ENCODE results near the gene PIK3R3.

Gene PIK3R3

GRCh38 chr1:46176211-46176865 is 43.9 kb upstream of the PIK3R3 start, which contains the start of gene P3R3URF:
TSS of gene P3R3URF (minus strand) at chr1:46176488. CDS start at chr1:46176471, 17 bp downstream.
- TF ChIP-seq CEBPB (IDR thresholded peaks at IDR 0.05) (no peak), EP300 (IDR thresholded peaks at IDR 0.05; ENCODE audit: borderline replicate concordance) (no peak)
- TF ChIP-seq, protein P1, sequence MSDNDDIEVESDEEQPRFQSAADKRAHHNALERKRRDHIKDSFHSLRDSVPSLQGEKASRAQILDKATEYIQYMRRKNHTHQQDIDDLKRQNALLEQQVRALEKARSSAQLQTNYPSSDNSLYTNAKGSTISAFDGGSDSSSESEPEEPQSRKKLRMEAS (IDR thresholded peaks at IDR 0.05), result no peak

GRCh38 chr1:46175243-46175642 is 42.8 kb upstream of the PIK3R3 start:
- TF ChIP-seq TEAD4 (IDR thresholded peaks at IDR 0.05) (peak; percentile 40; the same call in 1 of the 2 replicates), RAD21 (IDR thresholded peaks at IDR 0.05; ENCODE audit: low read depth) (peak; percentile 7; the same call in 1 of the 2 replicates), TCF12 (IDR thresholded peaks at IDR 0.05; ENCODE audit: low read depth) (no peak), USF1 (IDR thresholded peaks at IDR 0.05) (peak; percentile 68), YY1 (IDR thresholded peaks at IDR 0.05; ENCODE audit: low read depth) (peak; percentile 33; the same call in 1 of the 2 replicates), CREB1 (IDR thresholded peaks at IDR 0.05; ENCODE audit: low read depth) (no peak), ZBTB7A (IDR thresholded peaks at IDR 0.05; ENCODE audit: low read depth) (no peak), NFIC (IDR thresholded peaks at IDR 0.05) (no peak), CEBPB (IDR thresholded peaks at IDR 0.05) (no peak), EGR1 (IDR thresholded peaks at IDR 0.05) (no peak), EP300 (IDR thresholded peaks at IDR 0.05; ENCODE audit: borderline replicate concordance) (no peak; the same call in 1 of the 2 replicates), TAF1 (IDR thresholded peaks at IDR 0.05; ENCODE audit: low read depth) (no peak), FOXM1 (IDR thresholded peaks at IDR 0.05; ENCODE audit: borderline replicate concordance, low read depth) (no peak)
- TF ChIP-seq, protein P1 (IDR thresholded peaks at IDR 0.05), result peak; percentile 84
- TF ChIP-seq, protein P2, sequence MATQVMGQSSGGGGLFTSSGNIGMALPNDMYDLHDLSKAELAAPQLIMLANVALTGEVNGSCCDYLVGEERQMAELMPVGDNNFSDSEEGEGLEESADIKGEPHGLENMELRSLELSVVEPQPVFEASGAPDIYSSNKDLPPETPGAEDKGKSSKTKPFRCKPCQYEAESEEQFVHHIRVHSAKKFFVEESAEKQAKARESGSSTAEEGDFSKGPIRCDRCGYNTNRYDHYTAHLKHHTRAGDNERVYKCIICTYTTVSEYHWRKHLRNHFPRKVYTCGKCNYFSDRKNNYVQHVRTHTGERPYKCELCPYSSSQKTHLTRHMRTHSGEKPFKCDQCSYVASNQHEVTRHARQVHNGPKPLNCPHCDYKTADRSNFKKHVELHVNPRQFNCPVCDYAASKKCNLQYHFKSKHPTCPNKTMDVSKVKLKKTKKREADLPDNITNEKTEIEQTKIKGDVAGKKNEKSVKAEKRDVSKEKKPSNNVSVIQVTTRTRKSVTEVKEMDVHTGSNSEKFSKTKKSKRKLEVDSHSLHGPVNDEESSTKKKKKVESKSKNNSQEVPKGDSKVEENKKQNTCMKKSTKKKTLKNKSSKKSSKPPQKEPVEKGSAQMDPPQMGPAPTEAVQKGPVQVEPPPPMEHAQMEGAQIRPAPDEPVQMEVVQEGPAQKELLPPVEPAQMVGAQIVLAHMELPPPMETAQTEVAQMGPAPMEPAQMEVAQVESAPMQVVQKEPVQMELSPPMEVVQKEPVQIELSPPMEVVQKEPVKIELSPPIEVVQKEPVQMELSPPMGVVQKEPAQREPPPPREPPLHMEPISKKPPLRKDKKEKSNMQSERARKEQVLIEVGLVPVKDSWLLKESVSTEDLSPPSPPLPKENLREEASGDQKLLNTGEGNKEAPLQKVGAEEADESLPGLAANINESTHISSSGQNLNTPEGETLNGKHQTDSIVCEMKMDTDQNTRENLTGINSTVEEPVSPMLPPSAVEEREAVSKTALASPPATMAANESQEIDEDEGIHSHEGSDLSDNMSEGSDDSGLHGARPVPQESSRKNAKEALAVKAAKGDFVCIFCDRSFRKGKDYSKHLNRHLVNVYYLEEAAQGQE (IDR thresholded peaks at IDR 0.05; ENCODE audit: low read depth), result no peak

- no peak for TF ChIP-seq CEBPB (IDR thresholded peaks at IDR 0.05)
Measured at GRCh38 chr1:46174448-46175231, 42.2 kb upstream of the PIK3R3 start, which contains the start of gene TSPAN1. TSS of gene TSPAN1 (plus strand) at chr1:46175087. CDS start at chr1:46181108, 6,021 bp downstream.

GRCh38 chr1:46173361-46173856 is 41.0 kb upstream of the PIK3R3 start:
- TF ChIP-seq CEBPB (IDR thresholded peaks at IDR 0.05) (no peak), RAD21 (IDR thresholded peaks at IDR 0.05; ENCODE audit: low read depth) (0 out of 2 replicates have a peak, but pooled peaks have one; percentile 18)

DNA sequence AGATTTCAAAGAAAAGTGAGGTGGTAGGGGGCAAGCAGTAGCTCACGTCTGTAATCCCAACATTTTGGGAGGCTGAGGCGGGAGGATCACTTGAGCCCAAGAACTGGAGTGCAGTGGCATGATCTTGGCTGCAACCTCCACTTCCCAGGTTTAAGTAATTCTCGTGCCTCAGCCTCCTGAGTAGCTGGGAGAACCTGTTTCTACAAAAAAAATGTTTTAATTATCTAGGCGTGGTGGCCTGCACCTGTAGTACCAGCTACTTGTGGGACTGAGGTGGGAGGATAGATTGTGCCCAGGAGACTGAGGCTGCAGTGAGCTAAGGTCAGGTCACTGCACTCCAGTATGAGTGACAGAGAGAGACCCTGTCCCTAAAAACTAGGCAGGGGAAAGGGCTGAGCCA is 39.9 kb upstream of the PIK3R3 start:
- TF ChIP-seq ZBTB7A (IDR thresholded peaks at IDR 0.05; ENCODE audit: low read depth) (no peak), TCF12 (IDR thresholded peaks at IDR 0.05; ENCODE audit: low read depth) (no peak), YY1 (IDR thresholded peaks at IDR 0.05; ENCODE audit: low read depth) (no peak), EP300 (IDR thresholded peaks at IDR 0.05; ENCODE audit: borderline replicate concordance) (no peak), NFIC (IDR thresholded peaks at IDR 0.05) (no peak), FOXM1 (IDR thresholded peaks at IDR 0.05; ENCODE audit: borderline replicate concordance, low read depth) (no peak), USF1 (IDR thresholded peaks at IDR 0.05) (no peak)
- TF ChIP-seq, protein P2 (IDR thresholded peaks at IDR 0.05; ENCODE audit: low read depth), result no peak
- TF ChIP-seq, protein P1 (IDR thresholded peaks at IDR 0.05), result no peak

DNA sequence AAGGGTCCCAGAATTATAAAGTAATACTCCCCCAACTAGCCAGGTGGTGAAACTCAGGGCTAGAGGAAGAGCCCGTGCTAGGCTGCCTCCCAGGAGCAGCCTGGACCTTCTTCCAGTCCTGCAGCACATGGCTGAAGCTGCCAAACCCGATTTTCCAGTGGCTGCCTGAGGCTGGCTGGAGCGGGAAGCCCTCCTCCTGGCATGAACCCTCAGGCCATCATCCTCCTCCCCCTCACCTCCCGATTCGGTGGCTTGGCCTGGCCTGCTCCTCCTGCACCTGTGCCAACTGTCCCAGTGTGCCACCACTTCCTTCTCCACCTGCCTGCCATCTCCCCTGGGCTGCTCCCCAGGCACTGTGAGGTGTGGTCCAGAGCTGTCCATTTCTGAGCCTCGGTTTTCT is 39.4 kb upstream of the PIK3R3 start:
- peak; percentile 74 for TF ChIP-seq EP300 (IDR thresholded peaks at IDR 0.05; ENCODE audit: borderline replicate concordance)
- TF ChIP-seq ZBTB7A (IDR thresholded peaks at IDR 0.05; ENCODE audit: low read depth), result no peak
- peak; percentile 89 for TF ChIP-seq NFIC (IDR thresholded peaks at IDR 0.05)
- no peak for TF ChIP-seq CREB1 (IDR thresholded peaks at IDR 0.05; ENCODE audit: low read depth)
- TF ChIP-seq, protein P1 (IDR thresholded peaks at IDR 0.05), result peak; percentile 99
- TF ChIP-seq YY1 (IDR thresholded peaks at IDR 0.05; ENCODE audit: low read depth), result peak; percentile 72
- TF ChIP-seq RAD21 (IDR thresholded peaks at IDR 0.05; ENCODE audit: low read depth), result peak; percentile 24; the same call in 1 of the 2 replicates
- peak; percentile 55; the same call in 1 of the 2 replicates for TF ChIP-seq EGR1 (IDR thresholded peaks at IDR 0.05)
- TF ChIP-seq TCF12 (IDR thresholded peaks at IDR 0.05; ENCODE audit: low read depth), result peak; percentile 88
- TF ChIP-seq TAF1 (IDR thresholded peaks at IDR 0.05; ENCODE audit: low read depth), result no peak
- peak; percentile 75 for TF ChIP-seq TEAD4 (IDR thresholded peaks at IDR 0.05)
- no peak; the same call in 1 of the 2 replicates for TF ChIP-seq CEBPB (IDR thresholded peaks at IDR 0.05)
- peak; percentile 61 for TF ChIP-seq USF1 (IDR thresholded peaks at IDR 0.05)
- peak; percentile 48; the same call in 1 of the 2 replicates for TF ChIP-seq FOXM1 (IDR thresholded peaks at IDR 0.05; ENCODE audit: borderline replicate concordance, low read depth)
- TF ChIP-seq, protein P2 (IDR thresholded peaks at IDR 0.05; ENCODE audit: low read depth), result no peak

All from Ishikawa (cell line).